GM12865 (cell line): Measurements from ENCODE around the gene ADAM12.
"Not testable (repeated sequence)": the region's sequence is repeated elsewhere in the genome, so short reads cannot be mapped to it uniquely, and the experiment has no call there.

Experiments used
- DNase-seq: peaks from one replicate; pipeline ENCODE4 v3.0.0; 2010; ENCODE audit warnings: low read depth
- H3K4me3 ChIP-seq: 2 replicates; pipeline ENCODE4 v1.5.1; 2011; ENCODE audit warnings: mild to moderate bottlenecking, low read depth, low read length, control low read depth
- TF ChIP-seq, protein P1 (sequence below): IDR thresholded peaks from 2 replicates; pipeline ENCODE4 v1.5.1; 2011; ENCODE audit warnings: low read length, control low read depth, low read depth, inconsistent platforms; ENCODE audit not compliant: insufficient read depth; ENCODE audit errors: missing control alignments

ADAM12 gene

DNA sequence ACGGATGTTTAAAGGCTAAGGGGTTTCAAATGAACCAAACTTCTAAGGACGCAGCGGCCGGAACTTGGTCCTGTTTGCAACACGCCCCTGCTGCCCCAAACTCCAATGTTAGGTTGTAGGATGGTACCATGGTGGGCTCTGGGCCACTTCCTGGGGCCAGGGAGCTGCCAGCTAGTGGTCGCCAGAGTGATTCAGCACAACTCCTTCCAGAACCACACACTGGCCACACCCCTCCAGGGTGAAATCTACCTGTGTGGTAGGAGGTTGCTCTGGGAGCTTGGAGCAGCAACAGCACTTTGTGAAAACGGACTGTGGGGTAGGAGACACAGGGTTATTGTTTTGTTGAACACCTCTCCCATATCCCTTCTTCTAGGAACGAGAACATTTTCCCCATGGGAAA lies 330.8 kb downstream of the ADAM12 start:
- TF ChIP-seq, protein P1, sequence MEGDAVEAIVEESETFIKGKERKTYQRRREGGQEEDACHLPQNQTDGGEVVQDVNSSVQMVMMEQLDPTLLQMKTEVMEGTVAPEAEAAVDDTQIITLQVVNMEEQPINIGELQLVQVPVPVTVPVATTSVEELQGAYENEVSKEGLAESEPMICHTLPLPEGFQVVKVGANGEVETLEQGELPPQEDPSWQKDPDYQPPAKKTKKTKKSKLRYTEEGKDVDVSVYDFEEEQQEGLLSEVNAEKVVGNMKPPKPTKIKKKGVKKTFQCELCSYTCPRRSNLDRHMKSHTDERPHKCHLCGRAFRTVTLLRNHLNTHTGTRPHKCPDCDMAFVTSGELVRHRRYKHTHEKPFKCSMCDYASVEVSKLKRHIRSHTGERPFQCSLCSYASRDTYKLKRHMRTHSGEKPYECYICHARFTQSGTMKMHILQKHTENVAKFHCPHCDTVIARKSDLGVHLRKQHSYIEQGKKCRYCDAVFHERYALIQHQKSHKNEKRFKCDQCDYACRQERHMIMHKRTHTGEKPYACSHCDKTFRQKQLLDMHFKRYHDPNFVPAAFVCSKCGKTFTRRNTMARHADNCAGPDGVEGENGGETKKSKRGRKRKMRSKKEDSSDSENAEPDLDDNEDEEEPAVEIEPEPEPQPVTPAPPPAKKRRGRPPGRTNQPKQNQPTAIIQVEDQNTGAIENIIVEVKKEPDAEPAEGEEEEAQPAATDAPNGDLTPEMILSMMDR: no peak
- DNase-seq: no peak
- H3K4me3 ChIP-seq: no peak overlapping the region

DNA sequence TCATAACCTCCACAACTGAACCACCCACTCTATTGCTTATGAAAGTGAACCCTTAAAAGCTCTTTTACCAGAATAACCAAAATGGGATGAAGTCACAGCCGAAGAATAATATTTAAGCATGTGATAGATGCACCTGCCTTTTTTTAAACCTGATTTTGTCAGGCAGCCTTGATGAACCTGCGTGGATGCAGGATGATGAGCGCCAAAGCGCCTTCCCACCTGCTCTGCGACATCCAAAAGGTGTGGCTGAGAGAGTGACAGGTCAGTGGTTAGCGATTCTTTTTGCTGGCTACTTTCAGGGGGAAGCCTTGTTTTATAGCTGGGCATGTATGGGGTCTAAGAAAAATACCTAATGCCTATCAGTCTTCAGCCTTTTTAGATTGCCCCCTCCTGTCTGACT lies 334.1 kb downstream of the ADAM12 start:
- DNase-seq: no peak
- TF ChIP-seq, protein P1: no peak
- no peak overlapping the region for H3K4me3 ChIP-seq

DNA sequence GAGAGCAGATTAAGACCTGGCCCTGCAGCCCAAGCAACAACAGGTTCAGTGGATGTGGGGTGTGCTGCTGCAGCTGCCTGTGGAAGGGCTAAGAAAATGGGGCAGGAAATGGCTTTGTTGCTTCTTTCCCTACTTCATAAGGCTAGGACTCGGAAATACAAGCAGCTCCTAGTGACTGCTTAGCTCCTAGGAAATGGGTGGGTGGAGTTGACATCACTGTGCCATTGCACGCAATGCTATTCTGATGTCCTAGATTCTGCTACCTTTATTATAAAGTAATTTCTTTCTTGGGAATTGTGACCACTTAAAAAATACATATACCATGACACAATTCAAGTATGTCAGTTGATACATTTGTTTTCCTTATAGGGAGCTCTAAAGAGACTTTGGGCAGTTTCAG lies 336.1 kb downstream of the ADAM12 start:
- no peak overlapping the region for H3K4me3 ChIP-seq
- no peak for DNase-seq
- TF ChIP-seq, protein P1: no peak

DNA sequence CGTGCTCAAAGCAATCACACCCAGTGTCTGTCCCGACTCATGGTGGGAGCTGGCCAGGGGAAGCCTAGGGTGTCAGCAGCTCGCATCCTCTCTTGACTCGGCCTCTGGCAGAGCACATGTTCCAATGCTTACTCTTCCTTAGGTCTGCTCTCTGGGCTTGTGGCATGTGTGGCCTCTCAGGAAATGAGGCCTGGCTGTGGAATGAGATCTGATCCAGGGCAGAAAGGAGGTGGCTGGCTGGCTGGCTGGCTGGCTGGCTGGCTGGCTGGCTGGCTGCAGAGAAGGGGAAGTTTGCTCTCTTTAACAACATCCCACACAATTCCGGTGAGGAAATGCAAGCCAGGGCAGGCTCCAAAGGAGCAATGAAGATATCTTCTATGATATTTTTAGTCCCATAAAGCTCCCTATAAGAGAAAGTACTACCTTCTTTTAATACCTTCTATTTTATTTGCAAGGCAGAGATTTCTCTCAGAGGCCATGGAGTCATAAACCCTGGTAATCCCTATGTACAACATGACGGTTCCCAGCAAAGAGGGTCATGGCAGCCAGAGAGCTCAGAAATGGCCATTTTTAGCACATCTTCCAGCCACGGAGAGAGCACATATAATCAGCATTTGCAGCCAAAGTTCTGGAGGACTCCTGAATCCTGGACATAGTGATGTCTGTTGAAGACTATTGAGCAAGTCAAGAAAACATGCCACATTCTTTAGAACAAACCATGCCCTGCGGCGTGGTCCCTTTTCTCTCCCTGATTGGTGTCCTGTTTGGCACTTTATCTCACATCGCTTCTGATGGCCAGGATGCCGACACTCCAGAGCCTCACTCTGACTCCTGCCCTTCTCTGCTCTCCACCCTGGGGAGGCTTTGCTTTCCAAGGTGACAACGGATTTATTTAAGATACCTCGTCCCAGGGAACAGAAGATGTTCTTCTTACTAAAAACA lies 338.2 kb downstream of the ADAM12 start:
- TF ChIP-seq, protein P1: no peak
- H3K4me3 ChIP-seq: no peak overlapping the region
- DNase-seq: no peak

DNA sequence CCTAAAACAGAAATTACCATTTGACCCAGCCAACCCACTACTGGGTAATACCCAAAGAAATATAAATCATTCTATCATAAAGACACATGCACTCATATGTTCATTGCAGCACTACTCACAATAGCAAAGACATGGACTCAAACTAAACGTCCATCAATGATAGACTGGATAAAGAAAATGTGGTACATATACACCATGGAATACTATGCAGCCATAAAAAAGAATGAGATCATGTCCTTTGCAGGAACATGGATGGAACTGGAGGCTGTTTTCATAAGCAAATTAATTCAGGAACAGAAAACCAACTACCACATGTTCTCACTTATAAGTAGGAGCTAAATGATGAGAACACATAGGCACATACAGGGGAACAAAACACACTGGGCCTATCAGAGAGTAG lies 340.5 kb downstream of the ADAM12 start:
- not testable (repeated sequence) for H3K4me3 ChIP-seq, DNase-seq

DNA sequence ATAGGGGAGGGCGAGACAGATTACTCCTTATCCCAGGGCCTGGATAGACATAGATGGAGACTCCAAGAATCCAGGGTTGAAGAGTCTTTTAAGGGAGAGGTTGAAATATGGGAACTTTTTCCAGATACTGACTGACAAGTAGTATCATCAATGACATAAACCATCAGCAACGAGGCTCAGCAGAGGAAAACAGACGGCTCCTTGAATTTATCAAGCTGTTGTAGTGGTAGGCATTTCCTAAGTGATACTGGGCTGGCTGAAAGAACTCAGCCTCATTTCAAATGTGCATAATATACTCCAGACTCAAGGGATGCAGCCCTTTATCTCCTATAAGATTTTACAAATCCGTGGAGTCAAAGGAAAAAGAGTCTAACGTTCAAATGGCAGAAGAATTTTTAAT lies 341.4 kb downstream of the ADAM12 start:
- TF ChIP-seq, protein P1: no peak
- DNase-seq: no peak

DNA sequence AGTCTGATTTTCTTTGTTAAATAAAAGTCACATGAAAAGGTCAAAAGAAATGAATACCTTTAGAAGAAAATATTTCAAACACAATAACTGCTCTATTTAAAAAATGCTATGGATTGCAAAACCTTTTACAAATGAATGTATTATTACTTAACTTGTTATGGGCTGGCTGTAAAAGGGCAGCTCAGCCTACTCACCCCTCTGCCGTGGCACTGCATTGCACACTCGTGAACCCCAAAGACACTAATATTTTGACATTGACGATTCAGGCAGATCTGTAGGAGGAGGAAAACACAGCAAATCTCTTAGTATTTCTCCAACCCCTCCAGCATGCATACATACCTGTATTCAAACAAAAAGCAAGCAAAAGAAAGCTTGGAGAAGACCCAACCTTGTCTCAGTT lies 342.4 kb downstream of the ADAM12 start:
- TF ChIP-seq, protein P1: no peak
- no peak overlapping the region for H3K4me3 ChIP-seq
- no peak for DNase-seq

More for the DNA sequence above, 341.4 kb downstream of the ADAM12 start:
- H3K4me3 ChIP-seq: no peak overlapping the region
